ENCODE data around the gene NTHL1.

DNA sequence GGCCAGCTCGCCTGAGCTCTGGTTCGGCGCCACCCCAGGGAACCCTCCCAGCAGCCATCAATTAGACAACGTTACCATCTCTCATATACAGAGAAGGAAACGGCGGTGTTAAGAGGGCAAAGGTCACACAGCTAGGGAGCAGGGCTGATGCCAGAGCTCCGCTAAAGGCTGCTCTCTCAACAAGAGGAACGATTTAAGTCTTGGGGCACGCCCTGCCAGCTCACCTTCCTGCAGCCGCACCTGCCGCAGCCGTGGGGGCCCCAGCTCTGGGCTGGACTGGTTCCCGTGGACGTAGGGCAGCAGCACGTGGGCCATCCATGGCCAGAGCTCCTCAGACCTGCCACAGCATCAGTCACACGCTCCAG lies 44.6 kb upstream of the NTHL1 start:
- TF ChIP-seq POLR2AphosphoS5 (IDR thresholded peaks at IDR 0.05; ENCODE audit: borderline replicate concordance, low read depth, low read length) (no peak), EZH2 (IDR thresholded peaks at IDR 0.05) (no peak)

Data from SK-N-MC (cell line).